ENCODE results near the gene PER2.
A peak's percentile ranks its signal among the peaks of the same experiment; 100 is the strongest.

PER2 gene

GRCh38 chr2:238306672-238306998 is 18.2 kb upstream of the PER2 start:
- DNase-seq, result no peak

GRCh38 chr2:238305965-238306671 is 17.7 kb upstream of the PER2 start:
- DNase-seq, result no peak

- no peak for DNase-seq
These were observed 16.9 kb upstream of the PER2 start for GRCh38 chr2:238305092-238305862.

GRCh38 chr2:238304116-238304515 is 15.7 kb upstream of the PER2 start:
- no peak for DNase-seq

GRCh38 chr2:238302751-238303150 is 14.3 kb upstream of the PER2 start:
- DNase-seq, result no peak

GRCh38 chr2:238302087-238302486 is 13.7 kb upstream of the PER2 start:
- DNase-seq, result no peak

- DNase-seq, result no peak
These were observed 11.4 kb upstream of the PER2 start for GRCh38 chr2:238299803-238300202.

- no peak for DNase-seq
These were observed 8.4 kb upstream of the PER2 start for GRCh38 chr2:238296638-238297457.

GRCh38 chr2:238295144-238296112 is 7.0 kb upstream of the PER2 start:
- no peak for DNase-seq

- DNase-seq, result no peak
These were observed 6.2 kb upstream of the PER2 start for GRCh38 chr2:238294393-238295143.

- no peak for DNase-seq
These were observed 5.6 kb upstream of the PER2 start for GRCh38 chr2:238294046-238294392.

- no peak for DNase-seq
These were observed 3.3 kb upstream of the PER2 start for GRCh38 chr2:238291550-238292281.

GRCh38 chr2:238290715-238291549 is 2.5 kb upstream of the PER2 start:
- DNase-seq, result no peak

GRCh38 chr2:238290091-238290509 is 1.7 kb upstream of the PER2 start:
- DNase-seq, result no peak

- DNase-seq, result no peak
These were observed 1.2 kb upstream of the PER2 start for GRCh38 chr2:238289574-238289973.

- DNase-seq, result peak; percentile 93
These were observed 502 bp upstream of the PER2 start for GRCh38 chr2:238288650-238289573.

GRCh38 chr2:238286987-238287736 is 1.2 kb downstream of the PER2 start:
- DNase-seq, result no peak

GRCh38 chr2:238286551-238286950 is 1.9 kb downstream of the PER2 start:
- DNase-seq, result no peak
